Calu3 (cell line): ENCODE results near the gene SIGMAR1. TPM values are rescaled to one million over a fixed set of nuclear protein-coding genes. Genes with fewer than 3 reads are reported as not detected.

Experiments used
- BruUV-seq: library from RNA; stranded (reverse); fragments of 400-500 nt; replicated peaks from 2 replicates; lab custom pipeline; 2021; lab: Mats Ljungman, UMichigan
- CTCF ChIA-PET: fragments of 300-600 bp; sonication (Branson Sonifier 250); formaldehyde crosslinking; loops from one replicate; lab custom pipeline; 2022; ENCODE audit warnings: antibody characterized with exemption; lab: Charles Lee
- DNase-seq: peaks from one replicate; pipeline ENCODE4 v3.0.0; 2022
- H3K27ac Mint-ChIP-seq: one replicate; pipeline ENCODE4 v1.8.0; 2022; ENCODE audit warnings: mixed read lengths; ENCODE audit not compliant: unreplicated experiment
- H3K27me3 Mint-ChIP-seq: one replicate; pipeline ENCODE4 v1.8.0; 2022; ENCODE audit warnings: mixed read lengths; ENCODE audit not compliant: unreplicated experiment
- H3K36me3 Mint-ChIP-seq: one replicate; pipeline ENCODE4 v1.8.0; 2022; ENCODE audit warnings: mild to moderate bottlenecking, moderate library complexity, mixed read lengths; ENCODE audit not compliant: insufficient read depth, unreplicated experiment
- H3K4me1 Mint-ChIP-seq: one replicate; pipeline ENCODE4 v1.8.0; 2022; ENCODE audit warnings: mild to moderate bottlenecking, low read depth, mixed read lengths; ENCODE audit not compliant: unreplicated experiment
- H3K4me3 Mint-ChIP-seq: one replicate; pipeline ENCODE4 v1.8.0; 2022; ENCODE audit warnings: mild to moderate bottlenecking, low read depth, moderate library complexity, mixed read lengths; ENCODE audit not compliant: unreplicated experiment
- H3K9me3 Mint-ChIP-seq: one replicate; pipeline ENCODE4 v1.8.0; 2022; ENCODE audit warnings: low read depth, mixed read lengths; ENCODE audit not compliant: unreplicated experiment
- CTCF ChIP-seq: fragments of 200-600 bp; IDR thresholded peaks from one replicate; pipeline ENCODE4 v1.8.0; 2022; ENCODE audit warnings: antibody characterized with exemption; ENCODE audit not compliant: unreplicated experiment
- intact Hi-C: fragments of 100-400 bp; cut with micrococcal nuclease; formaldehyde crosslinking; loops from one replicate; pipeline ENCODE4 v1.10.0; 2022; ENCODE audit not compliant: unreplicated experiment
- total RNA-seq: library from RNA; stranded (reverse); gene quantifications from 2 replicates; pipeline ENCODE4 v1.2.3, GENCODE V29; 2022

The SIGMAR1 gene
- total RNA-seq, 1 experiment from 2014 or later = 65.6 TPM

- Mint-ChIP-seq H3K9me3 (no peaks in the 10 kb centered on the region), H3K4me3 (no peak overlapping the region), H3K27ac (no peak overlapping the region), H3K4me1 (peaks cover 19% of the 10 kb centered on the region), H3K36me3 (peaks cover 20% of the 10 kb centered on the region), H3K27me3 (peaks cover 46% of the 10 kb centered on the region)
- BruUV-seq = no TSS peak
- no peak for TF ChIP-seq CTCF
- CTCF ChIA-PET = no interaction called here
- intact Hi-C loops = no loop called here
- DNase-seq = no peak
Measured at GRCh38 chr9:34624475-34625185, 13.0 kb downstream of the SIGMAR1 start.

GRCh38 chr9:34623374-34624235, 14.0 kb downstream of the SIGMAR1 start:
- Mint-ChIP-seq H3K27ac (no peak overlapping the region), H3K4me3 (no peak overlapping the region), H3K36me3 (peaks cover 23% of the 10 kb centered on the region), H3K27me3 (peaks cover 36% of the 10 kb centered on the region), H3K9me3 (no peaks in the 10 kb centered on the region), H3K4me1 (peaks cover 24% of the 10 kb centered on the region)
- no TSS peak for BruUV-seq
- no peak for DNase-seq
- intact Hi-C loops = no loop called here
- TF ChIP-seq CTCF = no peak
- CTCF ChIA-PET = no interaction called here

GRCh38 chr9:34620061-34620994, 17.3 kb downstream of the SIGMAR1 start, which contains the start of gene DCTN3:
Gene DCTN3 (minus strand): TSS chr9:34620495. CDS start chr9:34620464, 31 bp downstream.
- Mint-ChIP-seq H3K9me3 (no peaks in the 10 kb centered on the region), H3K27me3 (peaks cover 3% of the 10 kb centered on the region), H3K4me1 (peaks cover 15% of the 10 kb centered on the region), H3K36me3 (peaks cover 17% of the 10 kb centered on the region), H3K4me3 (peak within 1 kb of the TSS; percentile 78), H3K27ac (peak within 1 kb of the TSS; percentile 58)
- no peak for TF ChIP-seq CTCF
- CTCF ChIA-PET = interaction anchor here (0.5 kb wide), 1 partner anchor 335 kb away, joined by 4 read pairs; no protein-coding TSS in a partner anchor
- DNase-seq = peak; percentile 79
- BruUV-seq = TSS peak; percentile 35
- intact Hi-C loops = no loop called here

- peaks cover 14% of the 10 kb centered on the region for H3K4me1 Mint-ChIP-seq
- BruUV-seq = no TSS peak
- no peak for DNase-seq
- intact Hi-C loops = no loop called here
- TF ChIP-seq CTCF = no peak
- H3K4me3 Mint-ChIP-seq = no peak overlapping the region
- H3K36me3 Mint-ChIP-seq = peaks cover 26% of the 10 kb centered on the region
- CTCF ChIA-PET = no interaction called here
- no peak overlapping the region for H3K27ac Mint-ChIP-seq
- H3K9me3 Mint-ChIP-seq = no peaks in the 10 kb centered on the region
- H3K27me3 Mint-ChIP-seq = no peaks in the 10 kb centered on the region
Measured at GRCh38 chr9:34615132-34615531, 22.5 kb downstream of the SIGMAR1 start.
